ENCODE results near the gene FAM3A.
A peak's percentile ranks its signal among the peaks of the same experiment; 100 is the strongest.

FAM3A gene

DNA sequence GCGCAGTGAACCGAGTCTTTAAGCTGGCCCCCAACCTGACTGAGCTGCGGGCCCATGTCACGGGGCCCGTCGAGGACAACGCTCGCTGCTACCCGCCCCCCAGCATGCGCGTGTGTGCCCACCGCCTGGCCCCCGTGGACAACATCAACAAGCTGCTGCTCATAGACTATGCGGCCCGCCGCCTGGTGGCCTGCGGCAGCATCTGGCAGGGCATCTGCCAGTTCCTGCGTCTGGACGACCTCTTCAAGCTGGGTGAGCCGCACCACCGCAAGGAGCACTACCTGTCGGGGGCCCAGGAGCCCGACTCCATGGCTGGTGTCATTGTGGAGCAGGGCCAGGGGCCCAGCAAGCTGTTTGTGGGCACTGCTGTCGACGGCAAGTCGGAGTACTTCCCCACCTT lies 55.7 kb downstream of the FAM3A start:
- no peak overlapping the region for H3K4me3 ChIP-seq (replicated peaks; ENCODE audit: low read depth, low read length)
- DNase-seq (ENCODE audit: low read depth): no peak
- TF ChIP-seq, protein P1, sequence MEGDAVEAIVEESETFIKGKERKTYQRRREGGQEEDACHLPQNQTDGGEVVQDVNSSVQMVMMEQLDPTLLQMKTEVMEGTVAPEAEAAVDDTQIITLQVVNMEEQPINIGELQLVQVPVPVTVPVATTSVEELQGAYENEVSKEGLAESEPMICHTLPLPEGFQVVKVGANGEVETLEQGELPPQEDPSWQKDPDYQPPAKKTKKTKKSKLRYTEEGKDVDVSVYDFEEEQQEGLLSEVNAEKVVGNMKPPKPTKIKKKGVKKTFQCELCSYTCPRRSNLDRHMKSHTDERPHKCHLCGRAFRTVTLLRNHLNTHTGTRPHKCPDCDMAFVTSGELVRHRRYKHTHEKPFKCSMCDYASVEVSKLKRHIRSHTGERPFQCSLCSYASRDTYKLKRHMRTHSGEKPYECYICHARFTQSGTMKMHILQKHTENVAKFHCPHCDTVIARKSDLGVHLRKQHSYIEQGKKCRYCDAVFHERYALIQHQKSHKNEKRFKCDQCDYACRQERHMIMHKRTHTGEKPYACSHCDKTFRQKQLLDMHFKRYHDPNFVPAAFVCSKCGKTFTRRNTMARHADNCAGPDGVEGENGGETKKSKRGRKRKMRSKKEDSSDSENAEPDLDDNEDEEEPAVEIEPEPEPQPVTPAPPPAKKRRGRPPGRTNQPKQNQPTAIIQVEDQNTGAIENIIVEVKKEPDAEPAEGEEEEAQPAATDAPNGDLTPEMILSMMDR (IDR thresholded peaks at IDR 0.05; ENCODE audit: low read length, missing control alignments): no peak

- TF ChIP-seq, protein P1 (IDR thresholded peaks at IDR 0.05; ENCODE audit: low read length, missing control alignments): no peak
- H3K4me3 ChIP-seq (replicated peaks; ENCODE audit: low read depth, low read length): peak overlapping the region; percentile 69
- no peak for DNase-seq (ENCODE audit: low read depth)
These were observed 56.2 kb downstream of the FAM3A start for GRCh38 chrX:154459832-154460231.

DNA sequence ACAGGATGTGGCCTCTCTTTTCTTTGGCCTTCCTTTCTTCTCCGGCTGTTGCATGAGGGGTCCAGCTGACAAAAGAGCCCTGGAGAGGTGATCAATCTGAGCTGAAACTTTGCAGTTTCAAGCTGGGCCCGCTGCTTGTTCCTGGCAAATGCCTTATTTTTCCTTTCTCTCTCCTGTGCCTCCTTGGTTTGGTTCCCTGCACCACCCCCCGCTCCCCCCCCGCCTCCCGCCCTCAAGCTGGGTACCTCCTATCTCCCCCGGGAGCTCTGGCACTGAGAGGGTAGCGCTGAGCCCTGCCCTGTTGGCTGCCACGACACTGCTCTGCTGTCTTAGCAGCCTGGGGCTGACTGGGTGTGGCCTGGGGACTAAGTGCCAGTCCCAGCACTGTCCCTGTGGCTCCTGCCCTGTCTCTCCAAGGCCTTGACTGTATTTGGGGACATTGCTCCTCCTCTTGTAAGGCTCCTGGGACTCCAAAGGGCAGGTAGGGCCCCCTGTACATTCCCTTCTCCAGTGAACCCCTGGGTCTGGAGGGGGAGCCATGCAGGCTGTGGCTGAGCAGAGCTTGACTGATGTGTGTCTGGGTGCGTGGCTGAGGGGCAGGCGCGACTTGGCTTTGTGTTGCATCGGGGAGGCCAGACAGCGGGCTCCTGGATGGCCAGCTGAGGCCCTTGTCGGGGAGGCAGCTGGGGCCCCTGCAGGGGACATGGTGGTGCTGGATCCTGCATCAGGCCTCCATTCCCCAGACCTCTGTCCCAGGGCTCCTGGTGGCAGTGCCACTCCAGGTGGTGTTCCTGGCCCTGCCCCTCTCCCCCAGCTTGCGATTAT lies 56.9 kb downstream of the FAM3A start:
- H3K4me3 ChIP-seq (replicated peaks; ENCODE audit: low read depth, low read length): peak overlapping the region; percentile 69
- TF ChIP-seq, protein P1 (IDR thresholded peaks at IDR 0.05; ENCODE audit: low read length, missing control alignments): no peak
- no peak for DNase-seq (ENCODE audit: low read depth)

- TF ChIP-seq, protein P1 (IDR thresholded peaks at IDR 0.05; ENCODE audit: low read length, missing control alignments): no peak
- no peak for DNase-seq (ENCODE audit: low read depth)
- H3K4me3 ChIP-seq (replicated peaks; ENCODE audit: low read depth, low read length): peak within 1 kb of the TSS; percentile 69
These were observed 57.7 kb downstream of the FAM3A start, which contains the start of gene PLXNA3 for GRCh38 chrX:154458116-154458953. PLXNA3 (plus strand) TSS chrX:154458281; CDS start chrX:154460184, 1,903 bp downstream.

DNA sequence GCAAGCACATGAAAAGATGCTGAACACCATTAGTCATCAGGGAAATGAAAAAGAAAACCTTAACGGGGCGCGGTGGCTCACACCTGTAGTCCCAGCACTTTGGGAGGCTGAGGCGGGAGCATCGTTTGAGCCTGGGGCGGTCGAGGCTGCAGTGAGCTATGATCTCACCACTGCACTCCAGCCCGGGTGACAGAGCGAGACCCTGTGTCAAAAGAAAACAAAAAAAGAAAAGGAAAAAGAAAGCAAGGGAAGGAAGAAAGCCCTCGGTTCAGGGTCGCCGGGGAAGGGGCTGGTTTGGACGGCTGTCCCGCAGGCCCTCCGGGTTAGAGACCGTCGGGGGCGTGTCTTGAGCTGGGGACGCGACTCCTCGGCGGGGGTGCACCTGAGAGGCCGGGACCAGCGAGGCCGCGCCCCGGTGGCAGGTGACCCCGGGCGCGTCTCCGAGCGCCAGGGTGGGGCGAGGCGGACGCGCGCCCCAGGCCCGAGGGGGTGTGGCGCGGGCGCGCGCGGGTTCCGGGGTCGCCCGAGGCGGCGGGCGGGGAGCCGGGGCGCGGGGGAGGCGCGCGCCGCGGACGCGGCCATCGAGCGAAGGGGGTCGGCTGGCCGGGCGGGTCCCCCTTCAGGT lies 58.4 kb downstream of the FAM3A start:
- no peak for DNase-seq (ENCODE audit: low read depth)
- TF ChIP-seq, protein P1 (IDR thresholded peaks at IDR 0.05; ENCODE audit: low read length, missing control alignments): no peak
- peak overlapping the region; percentile 47 for H3K4me3 ChIP-seq (replicated peaks; ENCODE audit: low read depth, low read length)

Data from fibroblast of pulmonary artery (primary cell).